Spinal cord (tissue), 10 donors: Measurements from ENCODE around the gene ADARB2. TPM values are rescaled to one million over a fixed set of nuclear protein-coding genes. Genes with fewer than 3 reads are reported as not detected.
A peak's percentile ranks its signal among the peaks of the same experiment; 100 is the strongest.
"Not testable (repeated sequence)": the region's sequence is repeated elsewhere in the genome, so short reads cannot be mapped to it uniquely, and the experiment has no call there.

Source experiments
- DNase-seq, 6 donors: peaks; one replicate each; pipeline versions ENCODE4 v3.0.0 to v3.0.0-alpha.2; 2013 to 2015; ENCODE audit warnings: low spot score in 6 of 6, low read depth in 4 of 6
- H3K27ac ChIP-seq: one replicate; pipeline ENCODE4 v1.5.1; 2013; ENCODE audit warnings: low read depth, low read length, control low read depth
- H3K27me3 ChIP-seq: one replicate; pipeline ENCODE4 v1.6.1; 2013; ENCODE audit warnings: low read length; ENCODE audit not compliant: control insufficient read depth, insufficient read depth
- H3K36me3 ChIP-seq: one replicate; pipeline ENCODE4 v1.6.1; 2013; ENCODE audit warnings: low read length; ENCODE audit not compliant: control insufficient read depth, insufficient read depth
- H3K4me1 ChIP-seq: one replicate; pipeline ENCODE4 v1.6.1; 2013; ENCODE audit warnings: low read length; ENCODE audit not compliant: control insufficient read depth, insufficient read depth
- H3K4me3 ChIP-seq: one replicate; pipeline ENCODE4 v1.5.1; 2013; ENCODE audit warnings: low read depth, low read length, control low read depth
- H3K9me3 ChIP-seq: one replicate; pipeline ENCODE4 v1.6.1; 2013; ENCODE audit warnings: low read length; ENCODE audit not compliant: control insufficient read depth, insufficient read depth
- WGBS: methylation state at CpG from one replicate; pipeline ENCODE4 v1.1.5; 2013; ENCODE audit warnings: missing lambda C conversion rate; ENCODE audit not compliant: insufficient coverage; 5-methylcytosine and 5-hydroxymethylcytosine counted together
- polyA plus RNA-seq, 2 donors: library from polyadenylated mRNA; unstranded; fragments of 120-200 nt; gene quantifications; one replicate each; pipeline ENCODE4 v1.2.1, GENCODE V29; 2013; ENCODE audit not compliant: insufficient read length in 2 of 2
- total RNA-seq, 2 donors: library from RNA; depleted of rRNA in 1 of 2; stranded (reverse); fragments of 120-200 nt in 1 of 2; fragments of >200 nt in 1 of 2; gene quantifications; one replicate each; pipeline versions ENCODE4 v1.2.3 to v1.2.4, GENCODE V29; 2013 to 2014
- donor health status: healthy.

The ADARB2 gene
- total and polyA plus RNA-seq, 4 donors: 4.1 to 11.2 (median 8.3) TPM

- Histone ChIP-seq H3K9me3 (no peaks in the 10 kb centered on the region), H3K27me3 (no peaks in the 10 kb centered on the region)
Measured at GRCh38 chr10:1346201-1346600, 391.1 kb downstream of the ADARB2 start.

GRCh38 chr10:1345368-1345767 lies 392.0 kb downstream of the ADARB2 start:
- 74% methylated on average over 3 of the region's 4 CpGs for WGBS
- Histone ChIP-seq H3K4me3 (no peak overlapping the region), H3K27me3 (no peaks in the 10 kb centered on the region), H3K9me3 (no peaks in the 10 kb centered on the region), H3K4me1 (peaks cover 10% of the 10 kb centered on the region), H3K36me3 (peaks cover 3% of the 10 kb centered on the region), H3K27ac (no peak overlapping the region)
- no peak for DNase-seq

More at GRCh38 chr10:1346201-1346600, 391.1 kb downstream of the ADARB2 start:
- Histone ChIP-seq H3K36me3 (peaks cover 3% of the 10 kb centered on the region), H3K27ac (no peak overlapping the region), H3K4me1 (peaks cover 10% of the 10 kb centered on the region), H3K4me3 (no peak overlapping the region)
- DNase-seq: no peak
- WGBS: 85% methylated on average over 1 of the region's 8 CpGs

GRCh38 chr10:1344846-1345245 lies 392.5 kb downstream of the ADARB2 start:
- 81% methylated on average over 17 of the region's 17 CpGs for WGBS

GRCh38 chr10:1344408-1344807 lies 392.9 kb downstream of the ADARB2 start:
- DNase-seq: no peak
- Histone ChIP-seq H3K27me3 (no peaks in the 10 kb centered on the region), H3K27ac (no peak overlapping the region), H3K9me3 (no peaks in the 10 kb centered on the region), H3K4me3 (no peak overlapping the region), H3K4me1 (peaks cover 10% of the 10 kb centered on the region), H3K36me3 (peaks cover 3% of the 10 kb centered on the region)
- WGBS: 98% methylated on average over 13 of the region's 13 CpGs

More at GRCh38 chr10:1344846-1345245, 392.5 kb downstream of the ADARB2 start:
- Histone ChIP-seq H3K4me1 (peaks cover 10% of the 10 kb centered on the region), H3K4me3 (no peak overlapping the region), H3K27ac (no peak overlapping the region), H3K36me3 (peaks cover 3% of the 10 kb centered on the region), H3K9me3 (no peaks in the 10 kb centered on the region), H3K27me3 (no peaks in the 10 kb centered on the region)
- no peak for DNase-seq

- Histone ChIP-seq H3K27ac (no peak overlapping the region), H3K36me3 (peaks cover 3% of the 10 kb centered on the region), H3K4me1 (peaks cover 10% of the 10 kb centered on the region), H3K4me3 (no peak overlapping the region), H3K9me3 (no peaks in the 10 kb centered on the region), H3K27me3 (no peaks in the 10 kb centered on the region)
- 80% methylated on average over 2 of the region's 5 CpGs for WGBS
- DNase-seq: no peak
Measured at GRCh38 chr10:1343176-1343575, 394.1 kb downstream of the ADARB2 start.

GRCh38 chr10:1341052-1341451 lies 396.3 kb downstream of the ADARB2 start:
- H3K27ac ChIP-seq, H3K36me3 ChIP-seq, H3K9me3 ChIP-seq, H3K27me3 ChIP-seq, H3K4me1 ChIP-seq, H3K4me3 ChIP-seq, DNase-seq: not testable (repeated sequence)
- WGBS: 94% methylated on average over 14 of the region's 14 CpGs

GRCh38 chr10:1339396-1339795 lies 397.9 kb downstream of the ADARB2 start:
- Histone ChIP-seq H3K27ac (no peak overlapping the region), H3K27me3 (no peaks in the 10 kb centered on the region), H3K4me1 (peaks cover 6% of the 10 kb centered on the region), H3K9me3 (no peaks in the 10 kb centered on the region), H3K4me3 (no peak overlapping the region), H3K36me3 (no peaks in the 10 kb centered on the region)
- WGBS: 19% methylated on average over 2 of the region's 6 CpGs
- peak in 1 of 6 donors; percentile 28 for DNase-seq

GRCh38 chr10:1335642-1336041 lies 401.7 kb downstream of the ADARB2 start:
- Histone ChIP-seq H3K27ac (no peak overlapping the region), H3K4me3 (no peak overlapping the region), H3K27me3 (no peaks in the 10 kb centered on the region), H3K4me1 (peaks cover 6% of the 10 kb centered on the region), H3K36me3 (no peaks in the 10 kb centered on the region), H3K9me3 (no peaks in the 10 kb centered on the region)
- DNase-seq: peak in 2 of 6 donors; percentile 65 to 71
- WGBS: 14% methylated on average over 1 of the region's 4 CpGs

GRCh38 chr10:1333981-1334380 lies 403.3 kb downstream of the ADARB2 start:
- no peaks in the 10 kb centered on the region for H3K36me3 ChIP-seq

GRCh38 chr10:1331560-1331959 lies 405.8 kb downstream of the ADARB2 start:
- H3K36me3 ChIP-seq: no peaks in the 10 kb centered on the region
- H3K9me3 ChIP-seq: no peaks in the 10 kb centered on the region
- H3K4me1 ChIP-seq: no peaks in the 10 kb centered on the region
- H3K27ac ChIP-seq: no peak overlapping the region
- H3K27me3 ChIP-seq: no peaks in the 10 kb centered on the region
- H3K4me3 ChIP-seq: no peak overlapping the region
- WGBS: no CpG with 5 or more reads among the region's 1 CpG
- no peak for DNase-seq

More at GRCh38 chr10:1333981-1334380, 403.3 kb downstream of the ADARB2 start:
- Histone ChIP-seq H3K27ac (no peak overlapping the region), H3K9me3 (no peaks in the 10 kb centered on the region), H3K4me1 (peaks cover 5% of the 10 kb centered on the region), H3K4me3 (no peak overlapping the region), H3K27me3 (no peaks in the 10 kb centered on the region)
- no peak for DNase-seq
- WGBS: 91% methylated on average over 13 of the region's 15 CpGs
